H9 (cell line): ENCODE results near the gene PEX5L. TPM values are rescaled to one million over a fixed set of nuclear protein-coding genes. Genes with fewer than 3 reads are reported as not detected.

Source experiments
- DNase-seq: peaks from one replicate; pipeline ENCODE4 v3.0.0-alpha.2; 2017
- H2AFZ ChIP-seq: one replicate; pipeline ENCODE4 v1.6.1; 2013; ENCODE audit warnings: mild to moderate bottlenecking, low read length, control low read depth, moderate library complexity
- H2AK5ac ChIP-seq: 2 replicates; pipeline ENCODE4 v1.6.1; 2013; ENCODE audit warnings: low read length, control low read depth, mixed read lengths; ENCODE audit not compliant: insufficient read length
- H2BK120ac ChIP-seq: one replicate; pipeline ENCODE4 v1.6.1; 2013; ENCODE audit warnings: low read depth, mild to moderate bottlenecking, low read length, control low read depth, inconsistent platforms; ENCODE audit not compliant: poor library complexity, severe bottlenecking
- H2BK12ac ChIP-seq: 2 replicates; pipeline ENCODE4 v1.6.1; 2013; ENCODE audit warnings: low read length, control low read depth, mixed read lengths, low read depth; ENCODE audit not compliant: insufficient read length
- H2BK15ac ChIP-seq: 2 replicates; pipeline ENCODE4 v1.6.1; 2013; ENCODE audit warnings: low read depth, low read length, control low read depth
- H2BK20ac ChIP-seq: one replicate; pipeline ENCODE4 v1.6.1; 2013; ENCODE audit warnings: low read depth, mild to moderate bottlenecking, low read length, control low read depth, inconsistent platforms; ENCODE audit not compliant: poor library complexity, severe bottlenecking
- H2BK5ac ChIP-seq: 2 replicates; pipeline ENCODE4 v1.6.1; 2013; ENCODE audit warnings: low read length, control low read depth, mixed read lengths; ENCODE audit not compliant: insufficient read length
- H3K14ac ChIP-seq: 2 replicates; pipeline ENCODE4 v1.6.1; 2013; ENCODE audit warnings: low read length, control low read depth; ENCODE audit not compliant: insufficient read depth
- H3K18ac ChIP-seq: 2 replicates; pipeline ENCODE4 v1.6.1; 2013; ENCODE audit warnings: low read depth, mild to moderate bottlenecking, mixed read lengths, low read length, control low read depth; ENCODE audit not compliant: insufficient read length
- H3K23ac ChIP-seq: 2 replicates; pipeline ENCODE4 v1.6.1; 2013; ENCODE audit warnings: low read length, control low read depth, mixed read lengths, low read depth; ENCODE audit not compliant: insufficient read length
- H3K23me2 ChIP-seq: 2 replicates; pipeline ENCODE4 v1.6.1; 2013; ENCODE audit warnings: low read depth, mild to moderate bottlenecking, mixed read lengths, low read length, control low read depth; ENCODE audit not compliant: insufficient read length, poor library complexity, severe bottlenecking
- H3K27ac ChIP-seq: 2 replicates; pipeline ENCODE4 v1.5.1; 2013; ENCODE audit warnings: low read length, control low read depth, mixed read lengths, low read depth; ENCODE audit not compliant: insufficient read length
- H3K27me3 ChIP-seq: 2 replicates; pipeline ENCODE4 v1.6.1; 2013; ENCODE audit warnings: low read length, control low read depth, inconsistent platforms; ENCODE audit not compliant: insufficient read depth
- H3K4ac ChIP-seq: 2 replicates; pipeline ENCODE4 v1.6.1; 2013; ENCODE audit warnings: low read depth, mild to moderate bottlenecking, control low read depth, inconsistent platforms, low read length, moderate library complexity
- H3K4me1 ChIP-seq: 2 replicates; pipeline ENCODE4 v1.6.1; 2013; ENCODE audit warnings: low read length, control low read depth, inconsistent platforms; ENCODE audit not compliant: insufficient read depth
- H3K4me2 ChIP-seq: 2 replicates; pipeline ENCODE4 v1.6.1; 2013; ENCODE audit warnings: low read length, control low read depth, mixed read lengths; ENCODE audit not compliant: insufficient read length, insufficient read depth
- H3K56ac ChIP-seq: 2 replicates; pipeline ENCODE4 v1.6.1; 2013; ENCODE audit warnings: low read depth, mild to moderate bottlenecking, mixed read lengths, low read length, control low read depth; ENCODE audit not compliant: insufficient read length
- H3K79me1 ChIP-seq: 2 replicates; pipeline ENCODE4 v1.6.1; 2013; ENCODE audit warnings: low read depth, mild to moderate bottlenecking, moderate library complexity, low read length, control low read depth, inconsistent platforms; ENCODE audit not compliant: insufficient read depth, poor library complexity, severe bottlenecking
- H3K79me2 ChIP-seq: 2 replicates; pipeline ENCODE4 v1.6.1; 2013; ENCODE audit warnings: low read length, control low read depth, inconsistent platforms; ENCODE audit not compliant: insufficient read depth
- H3K9ac ChIP-seq: 2 replicates; pipeline ENCODE4 v1.6.1; 2013; ENCODE audit warnings: low read length, control low read depth, mixed read lengths; ENCODE audit not compliant: insufficient read length; ENCODE audit errors: extremely low read depth
- H3K9me3 ChIP-seq: one replicate; pipeline ENCODE4 v1.6.1; 2013; ENCODE audit warnings: low read depth, low read length, inconsistent platforms; ENCODE audit not compliant: control insufficient read depth
- H3T11ph ChIP-seq: one replicate; pipeline ENCODE4 v1.6.1; 2013; ENCODE audit warnings: mild to moderate bottlenecking, low read length, control low read depth, inconsistent platforms
- H4K20me1 ChIP-seq: one replicate; pipeline ENCODE4 v1.6.1; 2013; ENCODE audit not compliant: control insufficient read depth, insufficient read length, insufficient read depth
- H4K5ac ChIP-seq: 2 replicates; pipeline ENCODE4 v1.6.1; 2013; ENCODE audit warnings: low read depth, mild to moderate bottlenecking, mixed read lengths, low read length, control low read depth; ENCODE audit not compliant: insufficient read length
- H4K8ac ChIP-seq: replicated peaks from 2 replicates; pipeline ENCODE4 v1.6.1; 2013; ENCODE audit warnings: low read length, control low read depth, mixed read lengths, low read depth; ENCODE audit not compliant: insufficient read length
- H4K91ac ChIP-seq: 2 replicates; pipeline ENCODE4 v1.6.1; 2013; ENCODE audit warnings: low read depth, mild to moderate bottlenecking, moderate library complexity, mixed read lengths, low read length, control low read depth; ENCODE audit not compliant: insufficient read length
- H3K27ac Mint-ChIP-seq, 3 experiments: 2 replicates in 2 of 3; 3 replicates in 1 of 3; pipeline ENCODE4 v1.8.0; 2020 to 2021; ENCODE audit warnings: mixed read lengths in 3 of 3, mild to moderate bottlenecking in 1 of 3, moderate library complexity in 1 of 3
- H3K27me3 Mint-ChIP-seq: 2 replicates; pipeline ENCODE4 v1.8.0; 2021; ENCODE audit warnings: low read depth, mild to moderate bottlenecking, moderate library complexity, mixed read lengths
- H3K36me3 Mint-ChIP-seq, 3 experiments: 2 replicates in 2 of 3; 3 replicates in 1 of 3; pipeline ENCODE4 v1.8.0; 2020 to 2021; ENCODE audit warnings: low read depth in 3 of 3, mixed read lengths in 3 of 3; ENCODE audit not compliant: insufficient read depth in 1 of 3
- H3K4me1 Mint-ChIP-seq, 2 experiments: 2 replicates each; pipeline ENCODE4 v1.8.0; 2020; ENCODE audit warnings: mixed read lengths in 2 of 2
- H3K4me3 Mint-ChIP-seq, 2 experiments: 2 replicates in 1 of 2; 3 replicates in 1 of 2; pipeline ENCODE4 v1.8.0; 2020 to 2021; ENCODE audit warnings: mild to moderate bottlenecking in 2 of 2, mixed read lengths in 2 of 2, moderate library complexity in 1 of 2
- H3K9me3 Mint-ChIP-seq, 2 experiments: 2 replicates in 1 of 2; 3 replicates in 1 of 2; pipeline ENCODE4 v1.8.0; 2020; ENCODE audit warnings: mild to moderate bottlenecking in 2 of 2, mixed read lengths in 2 of 2, moderate library complexity in 1 of 2
- WGBS: extraction: QIAGEN DNeasy Blood & Tissue Kit; methylation state at CpG from one replicate; pipeline ENCODE4 v1.1.7; 2013; ENCODE audit warnings: missing lambda C conversion rate, low lambda C conversion rate, mixed read lengths; ENCODE audit not compliant: insufficient read length; ENCODE audit errors: extremely low coverage; 5-methylcytosine and 5-hydroxymethylcytosine counted together
- total RNA-seq: library from RNA; stranded (reverse); gene quantifications from 2 replicates; pipeline ENCODE4 v1.2.1, GENCODE V29; 2021
- TF ChIP-seq, protein P1 (sequence below): fragments of 200-600 bp; sonication (generic); conservative IDR thresholded peaks from 3 replicates; pipeline ENCODE4 v1.8.0; 2021; ENCODE audit warnings: antibody characterized with exemption, mild to moderate bottlenecking

The PEX5L gene
- total RNA-seq, 1 experiment from 2014 or later = 0.85 TPM

DNA sequence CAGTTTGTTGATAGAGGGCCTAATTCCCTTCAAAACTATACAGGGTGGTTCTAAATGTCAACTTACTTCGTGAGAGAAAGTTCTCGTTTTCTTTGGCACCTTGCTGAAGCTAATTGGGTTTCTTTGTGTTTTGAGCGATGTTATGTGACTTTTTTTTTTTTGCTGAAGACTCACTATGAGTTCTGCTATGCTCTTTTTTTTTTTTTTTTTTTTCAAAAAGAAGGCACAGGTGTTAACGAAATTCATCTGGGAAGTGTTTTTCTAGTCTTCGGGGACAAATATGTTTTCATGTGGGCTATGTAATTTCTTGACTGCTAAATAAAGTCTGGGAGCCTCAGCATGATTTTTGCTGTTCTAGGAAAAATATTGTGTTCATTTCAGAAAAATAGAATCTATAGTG lies 81.5 kb downstream of the PEX5L start:
- Histone ChIP-seq H4K91ac (no peak overlapping the region), H3K9me3 (no peaks in the 10 kb centered on the region), H2BK5ac (no peak overlapping the region), H3K4me1 (peaks cover 6% of the 10 kb centered on the region), H2AK5ac (no peak overlapping the region), H3K56ac (no peak overlapping the region), H4K5ac (no peak overlapping the region), H2BK15ac (no peak overlapping the region), H3K23me2 (no peaks in the 10 kb centered on the region), H3K9ac (no peak overlapping the region), H2AFZ (no peak overlapping the region), H3K27me3 (no peaks in the 10 kb centered on the region), H3K27ac (no peak overlapping the region), H4K20me1 (no peaks in the 10 kb centered on the region), H3K79me1 (no peaks in the 10 kb centered on the region), H2BK120ac (no peak overlapping the region), H2BK12ac (no peak overlapping the region), H3K18ac (no peak overlapping the region), H3T11ph (no peak overlapping the region), H2BK20ac (no peak overlapping the region), H4K8ac (no peak overlapping the region), H3K79me2 (no peaks in the 10 kb centered on the region), H3K23ac (no peak overlapping the region), H3K4me2 (no peak overlapping the region), H3K4ac (no peak overlapping the region), H3K14ac (no peak overlapping the region)
- no CpG with 5 or more reads among the region's 5 CpGs for WGBS
- DNase-seq = no peak
- peaks cover 18 to 20% of the 10 kb centered on the region in 2 experiments for H3K4me1 Mint-ChIP-seq
- no peaks in the 10 kb centered on the region; a peak in 1 of 7 replicates for H3K36me3 Mint-ChIP-seq
- no peaks in the 10 kb centered on the region for H3K27me3 Mint-ChIP-seq
- H3K27ac Mint-ChIP-seq = no peak overlapping the region
- 0 out of 5 replicates have a peak, but pooled peaks cover 0 to 2% of the 10 kb centered on the region in 2 experiments for H3K9me3 Mint-ChIP-seq
- no peak overlapping the region for H3K4me3 Mint-ChIP-seq
- TF ChIP-seq, protein P1, sequence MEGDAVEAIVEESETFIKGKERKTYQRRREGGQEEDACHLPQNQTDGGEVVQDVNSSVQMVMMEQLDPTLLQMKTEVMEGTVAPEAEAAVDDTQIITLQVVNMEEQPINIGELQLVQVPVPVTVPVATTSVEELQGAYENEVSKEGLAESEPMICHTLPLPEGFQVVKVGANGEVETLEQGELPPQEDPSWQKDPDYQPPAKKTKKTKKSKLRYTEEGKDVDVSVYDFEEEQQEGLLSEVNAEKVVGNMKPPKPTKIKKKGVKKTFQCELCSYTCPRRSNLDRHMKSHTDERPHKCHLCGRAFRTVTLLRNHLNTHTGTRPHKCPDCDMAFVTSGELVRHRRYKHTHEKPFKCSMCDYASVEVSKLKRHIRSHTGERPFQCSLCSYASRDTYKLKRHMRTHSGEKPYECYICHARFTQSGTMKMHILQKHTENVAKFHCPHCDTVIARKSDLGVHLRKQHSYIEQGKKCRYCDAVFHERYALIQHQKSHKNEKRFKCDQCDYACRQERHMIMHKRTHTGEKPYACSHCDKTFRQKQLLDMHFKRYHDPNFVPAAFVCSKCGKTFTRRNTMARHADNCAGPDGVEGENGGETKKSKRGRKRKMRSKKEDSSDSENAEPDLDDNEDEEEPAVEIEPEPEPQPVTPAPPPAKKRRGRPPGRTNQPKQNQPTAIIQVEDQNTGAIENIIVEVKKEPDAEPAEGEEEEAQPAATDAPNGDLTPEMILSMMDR = no peak
